ENCODE data around the gene SURF1. TPM values are rescaled to one million over a fixed set of nuclear protein-coding genes. Genes with fewer than 3 reads are reported as not detected.

SURF1 gene
- 26.6 and 37.2 TPM in 2 replicates for total RNA-seq

DNA sequence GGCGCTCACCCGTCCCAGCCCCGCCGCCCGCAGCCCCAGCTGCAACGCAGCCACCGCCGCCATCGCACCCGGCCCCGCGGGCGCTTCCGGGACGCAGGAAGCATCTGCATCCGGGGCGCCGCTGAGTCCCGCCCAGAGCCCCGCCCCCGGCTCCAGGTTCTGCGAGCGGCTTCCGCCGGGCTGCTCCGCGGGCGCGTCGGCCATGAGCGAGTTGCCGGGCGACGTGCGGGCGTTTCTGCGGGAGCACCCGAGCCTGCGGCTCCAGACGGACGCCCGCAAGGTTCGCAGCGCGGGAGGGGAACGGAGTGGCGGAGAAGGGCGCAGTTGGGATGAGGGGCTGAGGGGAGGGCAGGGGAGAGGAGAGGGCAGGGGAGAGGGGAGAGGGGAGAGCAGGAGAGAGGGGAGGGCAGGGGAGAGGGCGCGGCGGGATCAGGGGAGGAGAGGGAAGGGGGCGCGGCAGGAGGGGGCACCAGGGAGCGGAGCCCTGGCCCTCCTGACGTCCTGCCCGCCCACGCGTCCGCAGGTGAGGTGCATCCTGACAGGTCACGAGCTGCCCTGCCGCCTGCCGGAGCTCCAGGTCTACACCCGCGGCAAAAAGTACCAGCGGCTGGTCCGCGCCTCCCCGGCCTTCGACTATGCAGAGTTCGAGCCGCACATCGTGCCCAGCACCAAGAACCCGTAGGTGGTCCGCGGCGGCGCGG, at the start of gene SURF1, which contains the start of gene SURF2:
Gene SURF1 (minus strand): TSS at position 97 of the 701 bp plus-strand sequence. CDS start 34 bp downstream, at position 63.
Gene SURF2 (plus strand): TSS at position 160 of the 701 bp plus-strand sequence. CDS start 43 bp downstream, at position 203.

GRCh38 chr9:133375724-133376654, 19.7 kb upstream of the SURF1 start, which contains the start of the genes STKLD1 and SURF4:
TSS of gene STKLD1 (plus strand) at chr9:133376366. CDS start at chr9:133376474, 108 bp downstream.
TSS of gene SURF4 (minus strand) at chr9:133376060. CDS start at chr9:133375969, 91 bp downstream.

DNA sequence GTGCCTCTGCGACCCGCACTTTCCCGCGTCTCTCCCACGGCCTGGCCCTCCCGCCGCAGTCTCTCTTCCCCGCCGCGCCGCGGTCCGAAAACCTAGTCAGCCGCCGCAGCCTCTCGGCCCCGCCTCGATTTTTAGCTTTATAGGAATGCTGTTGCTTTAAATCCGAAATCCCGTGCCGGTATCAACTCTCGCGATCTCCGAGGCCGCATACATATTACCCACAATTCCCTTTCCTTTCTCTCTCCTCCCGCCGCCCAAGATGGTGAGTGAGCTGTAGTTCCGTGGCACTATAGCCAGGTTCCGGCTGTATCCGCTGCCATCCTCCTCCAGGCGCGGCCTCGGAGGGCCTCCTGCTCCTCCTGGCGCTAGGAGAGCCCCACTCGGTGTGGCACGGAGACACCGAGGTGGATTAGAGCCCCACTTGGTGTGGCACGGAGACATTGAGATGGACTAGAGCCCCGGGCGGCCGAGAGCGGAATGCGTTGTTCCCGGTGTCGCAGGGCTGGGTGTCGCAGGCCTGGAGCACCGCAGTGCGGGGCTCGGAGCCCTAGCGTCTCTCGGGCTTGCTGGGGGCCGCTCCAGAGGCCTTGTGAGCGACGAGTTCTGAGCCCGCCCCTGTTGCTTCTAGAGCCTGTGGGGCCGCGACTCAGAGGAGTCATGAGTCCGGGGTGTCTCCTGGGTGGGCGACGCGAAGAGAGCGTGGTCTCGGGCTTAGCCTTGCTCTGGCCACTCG, 8.1 kb downstream of the SURF1 start, which contains the start of the genes MED22 and RPL7A:
Gene MED22 (minus strand): TSS at position 147 of the 733 bp plus-strand sequence. CDS start 1,469 bp downstream, outside the sequence.
Gene RPL7A (plus strand): TSS at position 234 of the 733 bp plus-strand sequence. CDS start 26 bp downstream, at position 260.

GRCh38 chr9:133335924-133336811, 20.1 kb downstream of the SURF1 start, which contains the start of gene SURF6:
TSS of gene SURF6 (minus strand) at chr9:133336188. CDS start at chr9:133336132, 56 bp downstream.

Other genes with a start within 250 kb of the SURF1 start
- gene RALGDS, start 235.2 kb downstream of the SURF1 start, total RNA-seq: 28.9 and 39.0 TPM in 2 replicates
- gene GBGT1, start 192.6 kb downstream of the SURF1 start, total RNA-seq: 3.2 and 4.4 TPM in 2 replicates
- not detected in 2 replicates for gene OBP2B, start 147.2 kb downstream of the SURF1 start, total RNA-seq
- 0.42 and 0.71 TPM in 2 replicates for gene ABO, start 81.3 kb downstream of the SURF1 start, total RNA-seq
- gene SURF6, start 20.3 kb downstream of the SURF1 start, total RNA-seq: 22.1 and 24.1 TPM in 2 replicates
- gene MED22, start 8.4 kb downstream of the SURF1 start, total RNA-seq: 18.7 and 22.9 TPM in 2 replicates
- gene RPL7A, start 8.3 kb downstream of the SURF1 start, total RNA-seq: 3,025 and 3,439 TPM in 2 replicates
- 25.5 and 42.5 TPM in 2 replicates for gene SURF2, start 63 bp upstream of the SURF1 start, total RNA-seq
- 148 and 215 TPM in 2 replicates for gene SURF4, start 19.6 kb upstream of the SURF1 start, total RNA-seq
- 0.79 TPM in 1 of 2 replicates, not detected in the other for gene STKLD1, start 19.9 kb upstream of the SURF1 start, total RNA-seq
- 26.4 and 29.1 TPM in 2 replicates for gene REXO4, start 61.5 kb upstream of the SURF1 start, total RNA-seq
- gene ADAMTS13, start 65.9 kb upstream of the SURF1 start, total RNA-seq: 0.56 and 1.6 TPM in 2 replicates
- 5.7 and 8.6 TPM in 2 replicates for gene CACFD1, start 103.5 kb upstream of the SURF1 start, total RNA-seq
- gene SLC2A6, start 122.6 kb upstream of the SURF1 start, total RNA-seq: 15.5 and 19.6 TPM in 2 replicates
- not detected in 2 replicates for gene MYMK, start 168.5 kb upstream of the SURF1 start, total RNA-seq
- not detected in 2 replicates for gene ADAMTSL2, start 178.2 kb upstream of the SURF1 start, total RNA-seq